Stomach (tissue), 9 donors: ENCODE data around the gene OCRL. TPM values are rescaled to one million over a fixed set of nuclear protein-coding genes. Genes with fewer than 3 reads are reported as not detected.
"Not testable (repeated sequence)": the region's sequence is repeated elsewhere in the genome, so short reads cannot be mapped to it uniquely, and the experiment has no call there.

Experiments
- DNase-seq, 2 donors: peaks; one replicate each; pipeline versions ENCODE4 v3.0.0 to v3.0.0-alpha.2; 2013 to 2019
- H3K27ac ChIP-seq, 5 donors: fragments of 200-600 bp in 4 of 5; sonication (generic) in 4 of 5; one replicate each; pipeline ENCODE4 v1.5.1; 2013 to 2019; ENCODE audit warnings: mild to moderate bottlenecking in 1 of 5, moderate library complexity in 1 of 5
- H3K27me3 ChIP-seq, 3 donors: fragments of 200-600 bp; sonication (generic); one replicate each; pipeline ENCODE4 v1.5.1; 2017 to 2019; ENCODE audit warnings: mixed run types in 1 of 3
- H3K36me3 ChIP-seq, 4 donors: fragments of 200-600 bp; sonication (generic); 1 replicate in 3 of 4; 2 replicates in 1 of 4; pipeline ENCODE4 v1.5.1; 2016 to 2019
- H3K4me1 ChIP-seq, 4 donors: fragments of 200-600 bp; sonication (generic); one replicate each; pipeline ENCODE4 v1.5.1; 2016 to 2019
- H3K4me3 ChIP-seq, 4 donors: fragments of 200-600 bp; sonication (generic) in 3 of 4; one replicate each; pipeline ENCODE4 v1.5.1; 2016 to 2019; ENCODE audit warnings: mild to moderate bottlenecking in 1 of 4
- H3K9me3 ChIP-seq, 4 donors: fragments of 200-600 bp; sonication (generic); one replicate each; pipeline ENCODE4 v1.5.1; 2016 to 2019
- EP300 ChIP-seq: sonication (generic); formaldehyde crosslinking; IDR thresholded peaks from one replicate; pipeline ENCODE4 v1.6.1; 2017; ENCODE audit warnings: antibody characterized with exemption
- POLR2A ChIP-seq, 4 donors: fragments of 450-650 bp; IDR thresholded peaks; one replicate each; pipeline ENCODE4 v1.6.1; 2016; ENCODE audit warnings: antibody characterized with exemption in 4 of 4, control low read depth in 2 of 4, mild to moderate bottlenecking in 1 of 4, moderate library complexity in 1 of 4
- POLR2AphosphoS5 ChIP-seq, 3 donors: sonication (generic); formaldehyde crosslinking; IDR thresholded peaks; one replicate each; pipeline ENCODE4 v1.6.1; 2016; ENCODE audit warnings: antibody characterized with exemption in 3 of 3
- WGBS, 5 donors: extraction: QIAGEN DNeasy Blood & Tissue Kit in 3 of 5; methylation state at CpG; one replicate each; pipeline versions ENCODE4 v1.1.5 to v1.1.7; 2013 to 2018; 5-methylcytosine and 5-hydroxymethylcytosine counted together
- intact Hi-C: fragments of 100-400 bp; cut with DNase I; formaldehyde crosslinking; loops from one replicate; pipeline ENCODE4 v1.15.1; 2023; ENCODE audit warnings: low total_unique reads
- polyA plus RNA-seq, 3 donors: library from polyadenylated mRNA; stranded (reverse); fragments of 200-250 nt; gene quantifications; one replicate each; pipeline ENCODE4 v1.2.3, GENCODE V29; 2013
- total RNA-seq, 5 donors: library from RNA; depleted of rRNA; stranded (reverse); fragments of >200 nt; gene quantifications; one replicate each; pipeline versions ENCODE4 v1.1.0 to v1.2.3, GENCODE V29; 2014 to 2016
- TF ChIP-seq, protein P1 (sequence below), 7 experiments: fragments of 450-650 bp in 4 of 7; fragments of 200-600 bp in 3 of 7; sonication (generic) in 3 of 7; IDR thresholded peaks; one replicate each; pipeline ENCODE4 v1.5.1; 2016 to 2019; ENCODE audit warnings: antibody characterized with exemption in 7 of 7, control low read depth in 2 of 7, mild to moderate bottlenecking in 1 of 7
- donor health status: healthy with polysubstance abuse.
- donor health status: Bipolar disorder and iron deficiency.
- donor health status: healthy.

The OCRL gene
- total and polyA plus RNA-seq, 8 donors, result 7.9 to 36.2 (median 17.9) TPM

DNA sequence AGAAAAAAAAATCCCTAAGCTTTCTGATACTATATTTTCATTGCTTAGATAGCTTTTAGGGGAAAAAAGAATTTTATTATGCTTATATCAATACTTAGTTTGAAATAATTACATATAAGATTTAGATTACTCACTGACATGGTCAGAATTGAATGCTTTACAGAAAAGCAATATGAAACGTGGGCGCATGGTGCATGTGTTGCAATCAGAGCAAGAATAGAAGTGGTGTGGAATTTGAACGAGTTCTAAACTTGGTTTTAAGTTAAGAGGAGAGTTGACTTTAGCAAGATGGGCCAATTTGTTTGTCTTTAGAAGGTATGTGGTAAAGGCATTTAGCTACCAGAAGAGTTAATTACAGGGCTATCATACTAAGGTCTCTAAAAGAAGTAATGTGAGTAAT is 21.4 kb downstream of the OCRL start:
- no peaks in the 10 kb centered on the region for H3K27me3 ChIP-seq
- H3K4me1 ChIP-seq, result peaks cover 0 to 11% (median 5%) of the 10 kb centered on the region in 4 donors
- 51 to 96% (median 89%) methylated on average over 3 of the region's 3 CpGs for whole genome bisulfite sequencing, 5 donors
- TF ChIP-seq POLR2A (IDR thresholded peaks at IDR 0.05) (no peak), EP300 (no peak), POLR2AphosphoS5 (IDR thresholded peaks at IDR 0.05) (no peak)
- TF ChIP-seq, protein P1, sequence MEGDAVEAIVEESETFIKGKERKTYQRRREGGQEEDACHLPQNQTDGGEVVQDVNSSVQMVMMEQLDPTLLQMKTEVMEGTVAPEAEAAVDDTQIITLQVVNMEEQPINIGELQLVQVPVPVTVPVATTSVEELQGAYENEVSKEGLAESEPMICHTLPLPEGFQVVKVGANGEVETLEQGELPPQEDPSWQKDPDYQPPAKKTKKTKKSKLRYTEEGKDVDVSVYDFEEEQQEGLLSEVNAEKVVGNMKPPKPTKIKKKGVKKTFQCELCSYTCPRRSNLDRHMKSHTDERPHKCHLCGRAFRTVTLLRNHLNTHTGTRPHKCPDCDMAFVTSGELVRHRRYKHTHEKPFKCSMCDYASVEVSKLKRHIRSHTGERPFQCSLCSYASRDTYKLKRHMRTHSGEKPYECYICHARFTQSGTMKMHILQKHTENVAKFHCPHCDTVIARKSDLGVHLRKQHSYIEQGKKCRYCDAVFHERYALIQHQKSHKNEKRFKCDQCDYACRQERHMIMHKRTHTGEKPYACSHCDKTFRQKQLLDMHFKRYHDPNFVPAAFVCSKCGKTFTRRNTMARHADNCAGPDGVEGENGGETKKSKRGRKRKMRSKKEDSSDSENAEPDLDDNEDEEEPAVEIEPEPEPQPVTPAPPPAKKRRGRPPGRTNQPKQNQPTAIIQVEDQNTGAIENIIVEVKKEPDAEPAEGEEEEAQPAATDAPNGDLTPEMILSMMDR (IDR thresholded peaks at IDR 0.05), result no peak
- DNase-seq, result no peak
- no peaks in the 10 kb centered on the region for H3K9me3 ChIP-seq
- no peak overlapping the region for H3K4me3 ChIP-seq
- peaks cover 11 to 61% (median 58%) of the 10 kb centered on the region in 4 donors for H3K36me3 ChIP-seq
- intact Hi-C loops, result no loop called here
- H3K27ac ChIP-seq, result no peak overlapping the region

DNA sequence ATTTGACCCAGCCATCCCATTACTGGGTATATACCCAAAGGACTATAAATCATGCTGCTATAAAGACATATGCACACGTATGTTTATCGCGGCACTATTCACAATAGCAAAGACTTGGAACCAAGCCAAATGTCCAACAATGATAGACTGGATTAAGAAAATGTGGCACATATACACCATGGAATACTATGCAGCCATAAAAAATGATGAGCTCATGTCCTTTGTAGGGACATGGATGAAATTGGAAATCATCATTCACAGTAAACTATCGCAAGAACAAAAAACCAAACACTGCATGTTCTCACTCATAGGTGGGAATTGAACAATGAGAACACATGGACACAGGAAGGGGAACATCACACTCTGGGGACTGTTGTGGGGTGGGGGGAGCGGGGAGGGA is 24.3 kb downstream of the OCRL start:
- H3K4me1 ChIP-seq, result peaks cover 0 to 11% (median 5%) of the 10 kb centered on the region in 4 donors
- peaks cover 5 to 54% (median 50%) of the 10 kb centered on the region in 4 donors for H3K36me3 ChIP-seq
- H3K9me3 ChIP-seq, H3K4me3 ChIP-seq, DNase-seq, H3K27ac ChIP-seq, intact Hi-C loops, H3K27me3 ChIP-seq: not testable (repeated sequence)
- WGBS, 5 donors, result 62 to 100% (median 98%) methylated on average over 1 to 4 of the region's 5 CpGs

DNA sequence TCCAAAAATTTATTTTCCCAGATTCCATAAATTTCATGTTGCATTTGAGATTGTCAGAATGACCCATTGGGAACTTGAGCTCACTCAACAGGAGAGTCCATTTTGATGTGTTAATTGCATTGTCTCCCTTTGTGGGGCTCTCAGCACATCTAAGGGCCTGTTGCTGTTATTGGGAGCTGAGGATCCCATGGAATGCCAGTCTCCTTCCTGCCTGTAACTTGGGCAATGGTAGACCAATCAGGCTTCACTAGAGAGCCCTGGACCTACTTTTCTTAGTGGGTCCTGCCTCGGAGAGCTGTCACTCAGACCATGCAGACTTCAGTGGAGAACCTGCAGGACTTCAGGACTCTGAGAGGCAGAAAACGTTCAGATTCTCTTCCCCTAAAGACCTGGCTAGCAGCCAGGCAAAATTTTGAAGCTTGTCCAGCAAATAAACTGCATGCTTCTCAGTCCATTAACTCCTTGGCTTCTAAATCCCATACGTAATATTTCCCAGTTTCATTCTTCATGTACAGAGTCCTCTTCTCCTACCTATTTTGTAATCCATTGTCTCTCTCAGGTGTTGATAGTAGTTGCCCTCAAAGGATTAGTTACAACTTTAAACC is 25.1 kb downstream of the OCRL start:
- Histone ChIP-seq H3K36me3 (peaks cover 5 to 54% (median 50%) of the 10 kb centered on the region in 4 donors), H3K4me3 (no peak overlapping the region), H3K4me1 (peaks cover 0 to 11% (median 5%) of the 10 kb centered on the region in 4 donors), H3K9me3 (no peaks in the 10 kb centered on the region), H3K27me3 (no peaks in the 10 kb centered on the region), H3K27ac (no peak overlapping the region)
- peak; percentile 50 to 53 for DNase-seq
- TF ChIP-seq POLR2AphosphoS5 (IDR thresholded peaks at IDR 0.05) (no peak), EP300 (no peak), POLR2A (IDR thresholded peaks at IDR 0.05) (no peak)
- TF ChIP-seq, protein P1 (IDR thresholded peaks at IDR 0.05), result no peak
- intact Hi-C loops, result no loop called here
- 10 to 31% (median 19%) methylated on average over 3 of the region's 3 CpGs for WGBS, 5 donors

DNA sequence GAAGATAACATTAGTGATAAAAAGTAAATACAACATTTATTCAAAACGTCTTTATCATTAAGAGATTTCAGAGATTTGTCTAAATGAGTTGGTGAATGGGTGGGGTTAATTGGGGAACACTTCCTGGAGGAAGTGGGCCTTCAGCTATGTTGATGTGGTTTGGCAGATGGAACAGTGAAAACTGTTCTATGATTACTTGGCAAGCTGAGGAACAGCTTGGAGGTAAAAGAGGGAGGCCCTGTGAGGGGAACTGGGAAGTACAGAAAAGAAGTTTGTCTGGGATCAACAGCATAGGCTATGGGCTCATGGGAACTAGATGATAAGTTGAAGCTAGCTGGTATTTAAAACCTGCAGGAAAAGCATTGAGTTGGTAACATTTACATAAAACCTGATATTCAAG is 26.0 kb downstream of the OCRL start:
- intact Hi-C loops, result no loop called here
- Histone ChIP-seq H3K27me3 (no peaks in the 10 kb centered on the region), H3K36me3 (peaks cover 5 to 52% (median 47%) of the 10 kb centered on the region in 4 donors), H3K4me3 (no peak overlapping the region), H3K9me3 (no peaks in the 10 kb centered on the region), H3K4me1 (peaks cover 0 to 11% (median 5%) of the 10 kb centered on the region in 4 donors), H3K27ac (no peak overlapping the region)
- 0 to 12% (median 4%) methylated on average over 1 of the region's 1 CpG for WGBS, 5 donors
- peak in 1 of 2 donors; percentile 31 for DNase-seq
- TF ChIP-seq EP300 (no peak), POLR2AphosphoS5 (IDR thresholded peaks at IDR 0.05) (no peak), POLR2A (IDR thresholded peaks at IDR 0.05) (no peak)
- TF ChIP-seq, protein P1 (IDR thresholded peaks at IDR 0.05), result no peak

- peaks cover 0 to 11% (median 5%) of the 10 kb centered on the region in 4 donors for H3K4me1 ChIP-seq
- DNase-seq, result no peak
- WGBS, 5 donors, result 60 to 94% (median 92%) methylated on average over 3 of the region's 3 CpGs
- intact Hi-C loops, result no loop called here
- TF ChIP-seq EP300, result no peak
- TF ChIP-seq POLR2A (IDR thresholded peaks at IDR 0.05), result no peak
- no peak for TF ChIP-seq POLR2AphosphoS5 (IDR thresholded peaks at IDR 0.05)
- TF ChIP-seq, protein P1 (IDR thresholded peaks at IDR 0.05), result no peak
- no peaks in the 10 kb centered on the region for H3K9me3 ChIP-seq
- H3K27me3 ChIP-seq, result no peaks in the 10 kb centered on the region
- H3K36me3 ChIP-seq, result peaks cover 0 to 42% (median 27%) of the 10 kb centered on the region in 4 donors
- no peak overlapping the region for H3K27ac ChIP-seq
- H3K4me3 ChIP-seq, result no peak overlapping the region
Measured at GRCh38 chrX:129568349-129568748, 28.3 kb downstream of the OCRL start.
